CD14-positive monocyte (primary cell): Measurements from ENCODE around the gene WT1. TPM values are rescaled to one million over a fixed set of nuclear protein-coding genes. Genes with fewer than 3 reads are reported as not detected.

ENCODE experiments used
- DNase-seq, 3 donors: peaks; one replicate each; pipeline ENCODE4 v3.0.0-alpha.2; 2011 to 2022
- H2AFZ ChIP-seq: 2 replicates; pipeline ENCODE4 v1.6.0; 2012; ENCODE audit warnings: mild to moderate bottlenecking, low read depth, low read length, inconsistent platforms; ENCODE audit not compliant: insufficient read depth, poor library complexity, severe bottlenecking
- H3K27ac ChIP-seq, 2 donors: 1 replicate in 1 of 2; 2 replicates in 1 of 2; pipeline ENCODE4 v1.5.1; 2012 to 2013; ENCODE audit warnings: low read length in 2 of 2, control low read depth in 1 of 2, inconsistent platforms in 1 of 2, low read depth in 1 of 2, mild to moderate bottlenecking in 1 of 2
- H3K27me3 ChIP-seq, 2 donors: one replicate each; pipeline versions ENCODE4 v1.6.0 to v1.6.1; 2011 to 2013; ENCODE audit warnings: low read length in 2 of 2; ENCODE audit not compliant: control insufficient read depth in 2 of 2, insufficient read depth in 2 of 2
- H3K36me3 ChIP-seq, 2 donors: replicated peaks in 1 of 2; 1 replicate in 1 of 2; 2 replicates in 1 of 2; pipeline versions ENCODE4 v1.5.1 to v1.6.1; 2012 to 2013; ENCODE audit warnings: low read length in 2 of 2, control low read depth in 1 of 2, inconsistent platforms in 1 of 2, mild to moderate bottlenecking in 1 of 2; ENCODE audit not compliant: insufficient read depth in 2 of 2, control insufficient read depth in 1 of 2
- H3K4me1 ChIP-seq, 2 donors: 1 replicate in 1 of 2; 2 replicates in 1 of 2; pipeline versions ENCODE4 v1.5.1 to v1.6.1; 2012 to 2013; ENCODE audit warnings: low read length in 2 of 2, control low read depth in 1 of 2, inconsistent platforms in 1 of 2, mild to moderate bottlenecking in 1 of 2, moderate library complexity in 1 of 2; ENCODE audit not compliant: insufficient read depth in 2 of 2, control insufficient read depth in 1 of 2
- H3K4me2 ChIP-seq: replicated peaks from 2 replicates; pipeline ENCODE3; 2012; ENCODE audit warnings: low read length, moderate library complexity, mild to moderate bottlenecking; ENCODE audit not compliant: poor library complexity, severe bottlenecking; ENCODE audit errors: extremely low read depth
- H3K4me3 ChIP-seq, 3 experiments: fragments of 200-600 bp in 1 of 3; sonication (generic) in 1 of 3; replicated peaks in 1 of 3; 1 replicate in 2 of 3; 2 replicates in 1 of 3; pipeline ENCODE4 v1.5.1; 2011 to 2013; ENCODE audit warnings: low read length in 3 of 3, mild to moderate bottlenecking in 3 of 3, control low read depth in 2 of 3, low read depth in 2 of 3, inconsistent platforms in 1 of 3, moderate library complexity in 1 of 3
- H3K79me2 ChIP-seq: 2 replicates; pipeline ENCODE4 v1.6.0; 2012; ENCODE audit warnings: mild to moderate bottlenecking, control low read depth, inconsistent platforms, low read length, moderate library complexity; ENCODE audit not compliant: insufficient read depth
- H3K9ac ChIP-seq: 2 replicates; pipeline ENCODE4 v1.6.0; 2017; ENCODE audit warnings: low read length, mild to moderate bottlenecking; ENCODE audit not compliant: insufficient read depth, poor library complexity, severe bottlenecking
- H3K9me3 ChIP-seq, 2 donors: replicated peaks in 1 of 2; 1 replicate in 1 of 2; 2 replicates in 1 of 2; pipeline versions ENCODE4 v1.5.1 to v1.6.1; 2012 to 2013; ENCODE audit warnings: low read length in 2 of 2, control low read depth in 1 of 2; ENCODE audit not compliant: control insufficient read depth in 1 of 2, insufficient read depth in 1 of 2
- H4K20me1 ChIP-seq: 2 replicates; pipeline ENCODE4 v1.6.0; 2012; ENCODE audit warnings: mild to moderate bottlenecking, low read length, control low read depth, moderate library complexity; ENCODE audit not compliant: insufficient read depth
- H3K27ac Mint-ChIP-seq, 7 donors: one replicate each; pipeline ENCODE4 v1.8.0; 2020; ENCODE audit warnings: mild to moderate bottlenecking in 7 of 7, mixed read lengths in 7 of 7, moderate library complexity in 6 of 7, inconsistent platforms in 2 of 7
- H3K27me3 Mint-ChIP-seq, 3 donors: one replicate each; pipeline ENCODE4 v1.8.0; 2021 to 2022; ENCODE audit warnings: low read depth in 3 of 3, mild to moderate bottlenecking in 3 of 3, mixed read lengths in 3 of 3, moderate library complexity in 3 of 3, inconsistent platforms in 1 of 3
- H3K36me3 Mint-ChIP-seq, 2 donors: one replicate each; pipeline ENCODE4 v1.8.0; 2020; ENCODE audit warnings: mixed read lengths in 2 of 2, inconsistent platforms in 1 of 2, mild to moderate bottlenecking in 1 of 2
- H3K4me1 Mint-ChIP-seq: one replicate; pipeline ENCODE4 v1.8.0; 2020; ENCODE audit warnings: mild to moderate bottlenecking, mixed read lengths
- H3K4me3 Mint-ChIP-seq, 2 donors: one replicate each; pipeline ENCODE4 v1.8.0; 2020; ENCODE audit warnings: mild to moderate bottlenecking in 2 of 2, mixed read lengths in 2 of 2, moderate library complexity in 1 of 2
- H3K9me3 Mint-ChIP-seq, 7 donors: one replicate each; pipeline ENCODE4 v1.8.0; 2020 to 2022; ENCODE audit warnings: mixed read lengths in 7 of 7, mild to moderate bottlenecking in 6 of 7, moderate library complexity in 6 of 7, inconsistent platforms in 2 of 7
- WGBS: methylation state at CpG from one replicate; pipeline ENCODE4 v1.1.5; 2013; ENCODE audit warnings: missing lambda C conversion rate; ENCODE audit not compliant: insufficient coverage; 5-methylcytosine and 5-hydroxymethylcytosine counted together
- intact Hi-C, 2 donors: fragments of 100-400 bp; cut with micrococcal nuclease; formaldehyde crosslinking; loops; one replicate each; pipeline versions ENCODE4 v1.15.0 to v1.15.1; 2023
- polyA plus RNA-seq, 3 donors: library from polyadenylated mRNA; depleted of rRNA in 1 of 3; unstranded in 2 of 3; stranded (reverse) in 1 of 3; fragments of 300-500 nt in 2 of 3; fragments of >200 nt in 1 of 3; fragmentation: Illumina TruSeq in 2 of 3; gene quantifications; 1 replicate in 2 of 3; 2 replicates in 1 of 3; pipeline ENCODE4 v1.2.3, GENCODE V29; 2012 to 2021
- TF ChIP-seq, protein P1 (sequence below): fragments of 200-600 bp; IDR thresholded peaks from one replicate; pipeline ENCODE4 v1.8.0; 2022; ENCODE audit warnings: antibody characterized with exemption, mild to moderate bottlenecking

WT1 gene
- polyA plus RNA-seq, 3 donors = not detected

DNA sequence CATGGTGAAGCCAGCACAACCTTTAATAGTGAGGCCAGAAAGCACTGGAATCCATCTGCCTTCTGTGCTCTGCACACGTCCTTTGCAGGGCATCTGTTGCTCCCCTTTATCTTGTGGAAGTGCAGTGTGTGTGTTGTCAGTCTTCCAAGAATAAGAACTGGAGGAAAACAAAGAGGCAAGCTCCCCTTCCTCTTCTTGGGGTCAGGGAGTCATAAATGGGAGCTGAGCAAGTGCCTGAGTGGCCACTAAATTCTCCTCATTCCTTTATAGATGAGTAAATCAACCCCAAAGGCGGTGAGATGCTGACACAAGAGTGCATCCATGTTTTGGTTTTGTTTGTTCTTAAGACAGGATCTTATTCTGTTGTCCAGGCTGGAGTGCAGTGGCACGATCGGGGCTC lies 38.3 kb downstream of the WT1 start:
- Mint-ChIP-seq H3K27me3 (peaks cover 2 to 6% (median 5%) of the 10 kb centered on the region in 3 donors), H3K4me1 (peaks cover 7% of the 10 kb centered on the region), H3K36me3 (no peaks in the 10 kb centered on the region), H3K4me3 (no peak overlapping the region), H3K9me3 (no peaks in the 10 kb centered on the region), H3K27ac (no peak overlapping the region)
- Histone ChIP-seq H3K4me1 (no peaks in the 10 kb centered on the region), H3K4me2 (no peak overlapping the region), H3K36me3 (no peaks in the 10 kb centered on the region), H2AFZ (no peak overlapping the region), H3K79me2 (no peaks in the 10 kb centered on the region), H3K27me3 (no peaks in the 10 kb centered on the region), H3K4me3 (no peak overlapping the region), H3K9me3 (no peaks in the 10 kb centered on the region), H3K27ac (no peak overlapping the region), H4K20me1 (no peaks in the 10 kb centered on the region), H3K9ac (no peak overlapping the region)
- TF ChIP-seq, protein P1, sequence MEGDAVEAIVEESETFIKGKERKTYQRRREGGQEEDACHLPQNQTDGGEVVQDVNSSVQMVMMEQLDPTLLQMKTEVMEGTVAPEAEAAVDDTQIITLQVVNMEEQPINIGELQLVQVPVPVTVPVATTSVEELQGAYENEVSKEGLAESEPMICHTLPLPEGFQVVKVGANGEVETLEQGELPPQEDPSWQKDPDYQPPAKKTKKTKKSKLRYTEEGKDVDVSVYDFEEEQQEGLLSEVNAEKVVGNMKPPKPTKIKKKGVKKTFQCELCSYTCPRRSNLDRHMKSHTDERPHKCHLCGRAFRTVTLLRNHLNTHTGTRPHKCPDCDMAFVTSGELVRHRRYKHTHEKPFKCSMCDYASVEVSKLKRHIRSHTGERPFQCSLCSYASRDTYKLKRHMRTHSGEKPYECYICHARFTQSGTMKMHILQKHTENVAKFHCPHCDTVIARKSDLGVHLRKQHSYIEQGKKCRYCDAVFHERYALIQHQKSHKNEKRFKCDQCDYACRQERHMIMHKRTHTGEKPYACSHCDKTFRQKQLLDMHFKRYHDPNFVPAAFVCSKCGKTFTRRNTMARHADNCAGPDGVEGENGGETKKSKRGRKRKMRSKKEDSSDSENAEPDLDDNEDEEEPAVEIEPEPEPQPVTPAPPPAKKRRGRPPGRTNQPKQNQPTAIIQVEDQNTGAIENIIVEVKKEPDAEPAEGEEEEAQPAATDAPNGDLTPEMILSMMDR = no peak
- intact Hi-C loops = no loop called here
- DNase-seq = no peak
- no CpG with 5 or more reads among the region's 4 CpGs for WGBS

DNA sequence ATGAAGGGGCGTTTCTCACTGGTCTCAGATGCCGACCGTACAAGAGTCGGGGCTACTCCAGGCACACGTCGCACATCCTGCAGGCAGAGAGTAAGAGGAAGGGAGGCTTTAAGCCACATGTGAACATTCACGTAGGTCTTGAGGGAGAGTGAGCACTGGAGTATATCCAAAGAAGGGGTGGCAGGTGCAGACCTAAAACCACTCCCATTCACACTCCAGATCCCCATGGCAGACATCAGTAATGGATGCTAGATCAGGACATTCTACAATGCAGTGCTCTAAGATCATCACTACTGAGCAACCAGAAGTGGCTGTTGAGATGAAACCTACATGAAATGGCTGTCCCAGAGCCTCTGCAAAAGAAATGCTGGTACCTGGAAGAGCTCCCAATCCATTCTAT lies 39.0 kb downstream of the WT1 start:
- Mint-ChIP-seq H3K27ac (no peak overlapping the region), H3K4me3 (no peak overlapping the region), H3K27me3 (peaks cover 2 to 6% (median 5%) of the 10 kb centered on the region in 3 donors), H3K4me1 (peaks cover 9% of the 10 kb centered on the region), H3K36me3 (no peaks in the 10 kb centered on the region), H3K9me3 (no peaks in the 10 kb centered on the region)
- DNase-seq = no peak
- no peak overlapping the region for H3K9ac ChIP-seq
- no peaks in the 10 kb centered on the region for H3K36me3 ChIP-seq
- H3K79me2 ChIP-seq = no peaks in the 10 kb centered on the region
- H4K20me1 ChIP-seq = no peaks in the 10 kb centered on the region
- no peak overlapping the region for H3K4me2 ChIP-seq
- H3K4me1 ChIP-seq = no peaks in the 10 kb centered on the region
- 70% methylated on average over 6 of the region's 7 CpGs for WGBS
- intact Hi-C loops = no loop called here
- TF ChIP-seq, protein P1 = no peak
- H3K27me3 ChIP-seq = no peaks in the 10 kb centered on the region
- H2AFZ ChIP-seq = no peak overlapping the region
- no peak overlapping the region for H3K27ac ChIP-seq
- no peak overlapping the region for H3K4me3 ChIP-seq
- no peaks in the 10 kb centered on the region for H3K9me3 ChIP-seq
